ENCODE results near the gene LCNL1. TPM values are rescaled to one million over a fixed set of nuclear protein-coding genes. Genes with fewer than 3 reads are reported as not detected.
"Not testable (repeated sequence)": the region's sequence is repeated elsewhere in the genome, so short reads cannot be mapped to it uniquely, and the experiment has no call there.

LCNL1 gene
- total and polyA plus RNA-seq, 2 experiments from 2014 or later, result 0.13 to 0.47 TPM

GRCh38 chr9:137031904-137032640 lies 49.3 kb downstream of the LCNL1 start, which contains the start of gene FUT7:
Gene FUT7 (minus strand): TSS chr9:137032088. CDS start chr9:137031991, 97 bp downstream.
- Histone ChIP-seq H3K9me3 (ENCODE audit: low read depth) (no peaks in the 10 kb centered on the region), H3K36me3 (replicated peaks; ENCODE audit: insufficient read depth, low read depth) (no peaks in the 10 kb centered on the region), H3K4me3 (no peak within 1 kb of the TSS), H2AFZ (no peak within 1 kb of the TSS), H3K27ac (no peak within 1 kb of the TSS), H4K20me1 (ENCODE audit: insufficient read depth, poor library complexity, severe bottlenecking) (no peaks in the 10 kb centered on the region), H3K4me2 (no peak within 1 kb of the TSS), H3K4me1 (ENCODE audit: insufficient read depth) (peaks cover 19% of the 10 kb centered on the region), H3K79me2 (no peaks in the 10 kb centered on the region), H3K27me3 (no peaks in the 10 kb centered on the region), H3K9me2 (replicated peaks; ENCODE audit: insufficient read depth) (no peaks in the 10 kb centered on the region)
- no peak for DNase-seq (ENCODE audit: low spot score)
- 75% methylated on average over 16 of the region's 16 CpGs for WGBS (ENCODE audit: low lambda C conversion rate, missing lambda C conversion rate)
- TF ChIP-seq CTCF (IDR thresholded peaks at IDR 0.05; ENCODE audit: poor library complexity) (no peak), EZH2 (IDR thresholded peaks at IDR 0.05; ENCODE audit: borderline replicate concordance) (no peak), EZH2phosphoT487 (IDR thresholded peaks at IDR 0.05; ENCODE audit: low read depth, severe bottlenecking, unreplicated experiment) (no peak)

- Histone ChIP-seq H3K4me1 (ENCODE audit: insufficient read depth) (peaks cover 14% of the 10 kb centered on the region), H3K27ac (no peak overlapping the region), H3K27me3 (no peaks in the 10 kb centered on the region), H3K4me2 (no peak overlapping the region), H3K79me2 (no peaks in the 10 kb centered on the region), H3K9me2 (replicated peaks; ENCODE audit: insufficient read depth) (no peaks in the 10 kb centered on the region), H2AFZ (no peak overlapping the region), H4K20me1 (ENCODE audit: insufficient read depth, poor library complexity, severe bottlenecking) (no peaks in the 10 kb centered on the region), H3K36me3 (replicated peaks; ENCODE audit: insufficient read depth, low read depth) (no peaks in the 10 kb centered on the region), H3K9me3 (ENCODE audit: low read depth) (no peaks in the 10 kb centered on the region), H3K4me3 (no peak overlapping the region)
- DNase-seq (ENCODE audit: low spot score), result no peak
- WGBS (ENCODE audit: low lambda C conversion rate, missing lambda C conversion rate), result 90% methylated on average over 10 of the region's 10 CpGs
- TF ChIP-seq CTCF (IDR thresholded peaks at IDR 0.05; ENCODE audit: poor library complexity), result no peak
- no peak for TF ChIP-seq EZH2phosphoT487 (IDR thresholded peaks at IDR 0.05; ENCODE audit: low read depth, severe bottlenecking, unreplicated experiment)
- TF ChIP-seq EZH2 (IDR thresholded peaks at IDR 0.05; ENCODE audit: borderline replicate concordance), result no peak
Observed at GRCh38 chr9:137032858-137033257, 50.1 kb downstream of the LCNL1 start.

- H3K4me1 ChIP-seq (ENCODE audit: insufficient read depth), result peaks cover 12% of the 10 kb centered on the region
- not testable (repeated sequence) for H3K9me3 ChIP-seq (ENCODE audit: low read depth); H4K20me1 ChIP-seq (ENCODE audit: insufficient read depth, poor library complexity, severe bottlenecking); H3K27ac ChIP-seq; H3K4me2 ChIP-seq; H3K9me2 ChIP-seq (replicated peaks; ENCODE audit: insufficient read depth); H2AFZ ChIP-seq; DNase-seq (ENCODE audit: low spot score); H3K4me3 ChIP-seq; H3K79me2 ChIP-seq; H3K27me3 ChIP-seq; H3K36me3 ChIP-seq (replicated peaks; ENCODE audit: insufficient read depth, low read depth)
- WGBS (ENCODE audit: low lambda C conversion rate, missing lambda C conversion rate), result 92% methylated on average over 5 of the region's 5 CpGs
Observed at GRCh38 chr9:137033481-137033880, 50.7 kb downstream of the LCNL1 start.

GRCh38 chr9:137034039-137034708 lies 51.4 kb downstream of the LCNL1 start:
- Histone ChIP-seq H3K36me3 (replicated peaks; ENCODE audit: insufficient read depth, low read depth) (no peaks in the 10 kb centered on the region), H3K9me2 (replicated peaks; ENCODE audit: insufficient read depth) (no peaks in the 10 kb centered on the region), H3K79me2 (no peaks in the 10 kb centered on the region), H3K4me2 (no peak overlapping the region), H2AFZ (no peak overlapping the region), H4K20me1 (ENCODE audit: insufficient read depth, poor library complexity, severe bottlenecking) (no peaks in the 10 kb centered on the region), H3K27ac (no peak overlapping the region), H3K4me1 (ENCODE audit: insufficient read depth) (peaks cover 6% of the 10 kb centered on the region), H3K27me3 (no peaks in the 10 kb centered on the region), H3K9me3 (ENCODE audit: low read depth) (no peaks in the 10 kb centered on the region), H3K4me3 (no peak overlapping the region)
- TF ChIP-seq CTCF (IDR thresholded peaks at IDR 0.05; ENCODE audit: poor library complexity) (no peak), EZH2phosphoT487 (IDR thresholded peaks at IDR 0.05; ENCODE audit: low read depth, severe bottlenecking, unreplicated experiment) (no peak), EZH2 (IDR thresholded peaks at IDR 0.05; ENCODE audit: borderline replicate concordance) (no peak)
- no peak for DNase-seq (ENCODE audit: low spot score)
- 83% methylated on average over 12 of the region's 15 CpGs for WGBS (ENCODE audit: low lambda C conversion rate, missing lambda C conversion rate)

Measured in hepatocyte (in vitro differentiated cells).